Keratinocyte (primary cell): ENCODE results near the gene EYS. TPM values are rescaled to one million over a fixed set of nuclear protein-coding genes. Genes with fewer than 3 reads are reported as not detected.

Experiments
- DNase-seq: peaks from one replicate; pipeline ENCODE4 v3.0.0-alpha.2; 2011; ENCODE audit warnings: low read depth, missing footprints, low spot score
- FAIRE-seq: peaks from 2 replicates; lab custom pipeline; 2011; peaks lifted over from hg19 to GRCh38; lab: Jason Lieb, UNC
- H2AFZ ChIP-seq: 2 replicates; pipeline ENCODE4 v1.6.0; 2012; ENCODE audit warnings: low read length, control low read depth, inconsistent platforms; ENCODE audit not compliant: control insufficient read depth
- H3K27ac ChIP-seq: 2 replicates; pipeline ENCODE4 v1.5.1; 2011; ENCODE audit warnings: low read length; ENCODE audit not compliant: control insufficient read depth, insufficient read depth
- H3K27me3 ChIP-seq: 3 replicates; pipeline ENCODE4 v1.6.0; 2011; ENCODE audit warnings: low read length; ENCODE audit not compliant: control insufficient read depth, insufficient read depth; ENCODE audit errors: extremely low read depth
- H3K36me3 ChIP-seq, 2 experiments: 2 replicates in 1 of 2; 3 replicates in 1 of 2; pipeline ENCODE4 v1.5.1; 2011; ENCODE audit warnings: low read length in 2 of 2, mild to moderate bottlenecking in 1 of 2; ENCODE audit not compliant: control insufficient read depth in 2 of 2, insufficient read depth in 2 of 2; ENCODE audit errors: extremely low read depth in 1 of 2
- H3K4me1 ChIP-seq: 3 replicates; pipeline ENCODE4 v1.5.1; 2011; ENCODE audit warnings: low read length; ENCODE audit not compliant: control insufficient read depth, insufficient read depth; ENCODE audit errors: extremely low read depth
- H3K4me2 ChIP-seq: 3 replicates; pipeline ENCODE4 v1.6.0; 2011; ENCODE audit warnings: low read depth, low read length; ENCODE audit not compliant: control insufficient read depth, insufficient read depth; ENCODE audit errors: extremely low read depth
- H3K4me3 ChIP-seq, 3 experiments: fragments of 200-600 bp in 1 of 3; sonication (generic) in 1 of 3; 2 replicates in 2 of 3; 3 replicates in 1 of 3; pipeline ENCODE4 v1.5.1; 2011 to 2016; ENCODE audit warnings: low read length in 3 of 3, mild to moderate bottlenecking in 3 of 3, control low read depth in 2 of 3, inconsistent platforms in 1 of 3, low read depth in 1 of 3, mixed read lengths in 1 of 3, mixed run types in 1 of 3, moderate library complexity in 1 of 3; ENCODE audit not compliant: control insufficient read depth in 2 of 3, insufficient read depth in 2 of 3; ENCODE audit errors: extremely low read depth in 1 of 3
- H3K79me2 ChIP-seq: 2 replicates; pipeline ENCODE4 v1.6.0; 2012; ENCODE audit warnings: low read length; ENCODE audit not compliant: control insufficient read depth, insufficient read depth
- H3K9ac ChIP-seq: 3 replicates; pipeline ENCODE4 v1.6.0; 2011; ENCODE audit warnings: low read length; ENCODE audit not compliant: control insufficient read depth, insufficient read depth; ENCODE audit errors: extremely low read depth
- H3K9me1 ChIP-seq: 3 replicates; pipeline ENCODE4 v1.6.0; 2011; ENCODE audit warnings: low read length; ENCODE audit not compliant: control insufficient read depth, insufficient read depth; ENCODE audit errors: extremely low read depth
- H3K9me3 ChIP-seq: 2 replicates; pipeline ENCODE4 v1.5.1; 2012; ENCODE audit warnings: low read depth, low read length; ENCODE audit not compliant: control insufficient read depth
- H4K20me1 ChIP-seq: 3 replicates; pipeline ENCODE4 v1.6.0; 2011; ENCODE audit warnings: low read length; ENCODE audit not compliant: control insufficient read depth, insufficient read depth; ENCODE audit errors: extremely low read depth
- CTCF ChIP-seq, 3 experiments: IDR thresholded peaks in 1 of 3; conservative IDR thresholded peaks in 1 of 3; optimal IDR thresholded peaks in 1 of 3; 2 replicates in 2 of 3; 3 replicates in 1 of 3; pipeline versions ENCODE3 to v1.5.1; 2011; ENCODE audit warnings: low read length in 3 of 3, mild to moderate bottlenecking in 3 of 3, moderate library complexity in 2 of 3, control low read depth in 1 of 3, inconsistent platforms in 1 of 3; ENCODE audit not compliant: insufficient read depth in 2 of 3; ENCODE audit errors: extremely low read depth in 1 of 3
- EZH2 ChIP-seq: IDR thresholded peaks from one replicate; pipeline ENCODE4 v1.6.1; 2012; ENCODE audit warnings: inconsistent platforms, mild to moderate bottlenecking, low read length, moderate library complexity
- dilution Hi-C: fragments of 300-500 bp; cut with MboI; formaldehyde crosslinking; loops from one replicate; pipeline ENCODE4 v1.7.0; 2020; ENCODE audit warnings: low sequenced_read_pairs; ENCODE audit not compliant: extremely low pct_ligation_motif_present
- polyA plus RNA-seq, 5 experiments: library from polyadenylated mRNA; depleted of rRNA in 3 of 5; stranded (reverse) in 3 of 5; stranded (forward) in 1 of 5; unstranded in 1 of 5; fragments of >200 nt; gene quantifications; 1 replicate in 1 of 5; 2 replicates in 3 of 5; 3 replicates in 1 of 5; pipeline versions ENCODE4 v1.2.1 to v1.2.3, GENCODE V29; 2011 to 2012; ENCODE audit warnings: missing spikeins in 2 of 5, low read depth in 1 of 5, low replicate concordance in 1 of 5

EYS gene
- polyA plus RNA-seq, 1 donor (not counting 4 experiments of a cell fraction or from before 2014, with no cell fraction given) = 0.34 TPM

DNA sequence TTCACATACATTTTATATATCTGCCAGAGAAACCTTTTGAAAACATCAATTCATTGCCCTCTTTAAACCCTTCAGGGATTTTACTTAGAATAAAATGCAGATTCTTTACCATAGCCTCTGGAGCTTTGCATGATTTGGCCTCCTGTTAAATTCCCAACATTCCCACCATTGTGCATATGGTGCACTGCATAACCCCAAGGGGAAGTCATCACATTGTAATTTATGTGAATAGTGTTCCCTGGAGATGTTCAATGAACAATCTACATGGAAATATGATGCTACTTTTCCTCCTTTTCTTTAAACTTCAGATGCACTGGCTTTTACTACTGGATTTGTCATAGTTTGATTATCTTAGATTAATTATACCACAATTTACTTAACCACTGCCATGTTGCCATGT lies 1976.7 kb downstream of the EYS start:
- no peak overlapping the region for H3K9ac ChIP-seq
- peaks cover 4% of the 10 kb centered on the region for H3K4me1 ChIP-seq
- FAIRE-seq (no peak), DNase-seq (no peak)
- H3K4me2 ChIP-seq = no peak overlapping the region
- no peaks in the 10 kb centered on the region for H4K20me1 ChIP-seq
- dilution Hi-C loops = no loop called here
- H2AFZ ChIP-seq = no peak overlapping the region
- no peaks in the 10 kb centered on the region for H3K27me3 ChIP-seq
- no peak overlapping the region for H3K4me3 ChIP-seq
- H3K9me1 ChIP-seq = no peaks in the 10 kb centered on the region
- H3K9me3 ChIP-seq = no peaks in the 10 kb centered on the region
- TF ChIP-seq EZH2 = no peak
- TF ChIP-seq CTCF (optimal IDR thresholded peaks at IDR 0.05 in 1 of 3, IDR thresholded peaks at IDR 0.05 in 1 of 3, conservative IDR thresholded peaks at IDR 0.05 in 1 of 3; ENCODE audit: extremely low read depth in 1 of 3, insufficient read depth in 2 of 3, low read length in 3 of 3) = no peak
- no peaks in the 10 kb centered on the region for H3K79me2 ChIP-seq
- no peak overlapping the region for H3K27ac ChIP-seq
- no peaks in the 10 kb centered on the region for H3K36me3 ChIP-seq

- Histone ChIP-seq H3K27ac (no peak overlapping the region), H3K36me3 (no peaks in the 10 kb centered on the region), H3K4me3 (no peak overlapping the region), H3K9ac (no peak overlapping the region), H3K4me1 (no peaks in the 10 kb centered on the region), H3K9me3 (no peaks in the 10 kb centered on the region), H3K79me2 (no peaks in the 10 kb centered on the region), H4K20me1 (no peaks in the 10 kb centered on the region), H3K27me3 (no peaks in the 10 kb centered on the region), H3K4me2 (no peak overlapping the region), H2AFZ (no peak overlapping the region), H3K9me1 (no peaks in the 10 kb centered on the region)
- TF ChIP-seq EZH2 (no peak), CTCF (optimal IDR thresholded peaks at IDR 0.05 in 1 of 3, IDR thresholded peaks at IDR 0.05 in 1 of 3, conservative IDR thresholded peaks at IDR 0.05 in 1 of 3; ENCODE audit: extremely low read depth in 1 of 3, insufficient read depth in 2 of 3, low read length in 3 of 3) (no peak)
- dilution Hi-C loops = no loop called here
- no peak for DNase-seq
- FAIRE-seq = no peak
Observed at GRCh38 chr6:63724721-63725120, 1982.3 kb downstream of the EYS start.
